Heart right ventricle (tissue), 16 donors: ENCODE data around the gene PRR5L. TPM values are rescaled to one million over a fixed set of nuclear protein-coding genes. Genes with fewer than 3 reads are reported as not detected.

Experiments used
- ATAC-seq, 8 donors: fragments of 200-7000 bp; cut with Tn5 transposase; one replicate each; pipeline ENCODE4 v1.9.1; 2020; ENCODE audit warnings: mild to moderate bottlenecking in 8 of 8, moderate library complexity in 8 of 8, moderate number of reproducible peaks in 1 of 8
- DNase-seq, 2 donors: peaks; one replicate each; pipeline ENCODE4 v3.0.0-alpha.2; 2020
- H3K27ac ChIP-seq, 10 donors: fragments of 200-600 bp; sonication (generic) in 2 of 10; one replicate each; pipeline versions ENCODE4 v1.5.0 to v1.8.0; 2020 to 2022; ENCODE audit warnings: mild to moderate bottlenecking in 3 of 10
- H3K27me3 ChIP-seq, 7 donors: fragments of 200-600 bp; one replicate each; pipeline ENCODE4 v1.8.0; 2021 to 2022; ENCODE audit warnings: mild to moderate bottlenecking in 2 of 7
- H3K36me3 ChIP-seq, 9 donors: fragments of 200-600 bp; sonication (generic) in 1 of 9; one replicate each; pipeline versions ENCODE4 v1.5.0 to v1.8.0; 2020 to 2022; ENCODE audit warnings: mild to moderate bottlenecking in 2 of 9
- H3K4me1 ChIP-seq, 9 donors: fragments of 200-600 bp; sonication (generic) in 1 of 9; one replicate each; pipeline versions ENCODE4 v1.5.0 to v1.8.0; 2020 to 2022; ENCODE audit warnings: mild to moderate bottlenecking in 4 of 9
- H3K4me3 ChIP-seq, 10 donors: fragments of 200-600 bp; sonication (generic) in 2 of 10; one replicate each; pipeline versions ENCODE4 v1.5.0 to v1.8.0; 2020 to 2022; ENCODE audit warnings: mild to moderate bottlenecking in 7 of 10, moderate library complexity in 2 of 10
- H3K9me3 ChIP-seq, 11 donors: fragments of 200-600 bp in 10 of 11; sonication (generic) in 2 of 11; one replicate each; pipeline versions ENCODE4 v1.5.0 to v1.8.0; 2013 to 2022; ENCODE audit warnings: mild to moderate bottlenecking in 2 of 11, control low read depth in 1 of 11, moderate library complexity in 1 of 11
- CTCF ChIP-seq, 9 donors: fragments of 200-600 bp; sonication (generic) in 2 of 9; IDR thresholded peaks; one replicate each; pipeline versions ENCODE4 v1.5.0 to v1.8.0; 2021 to 2022; ENCODE audit warnings: antibody characterized with exemption in 9 of 9, mild to moderate bottlenecking in 5 of 9, moderate library complexity in 1 of 9
- WGBS, 2 donors: extraction: QIAGEN DNeasy Blood & Tissue Kit; methylation state at CpG; one replicate each; pipeline ENCODE4 v1.1.7; 2013; ENCODE audit warnings: inconsistent platforms in 1 of 2; 5-methylcytosine and 5-hydroxymethylcytosine counted together
- intact Hi-C, 10 donors: fragments of 100-400 bp; cut with DNase I; formaldehyde crosslinking; loops; one replicate each; pipeline versions ENCODE4 v1.11.1 to v1.14.2; 2022
- polyA plus RNA-seq, 2 donors: library from polyadenylated mRNA; stranded (reverse); fragments of 200-250 nt; gene quantifications; one replicate each; pipeline ENCODE4 v1.2.3, GENCODE V29; 2013
- total RNA-seq, 10 donors: library from RNA; stranded (reverse); fragmentation: NEBNext Ultra II Directional in 3 of 10; extraction: Animal tissue kit (Norgen Biotek cat#: 25700) in 3 of 10; gene quantifications; one replicate each; pipeline versions ENCODE4 v1.2.1 to v1.2.4, GENCODE V29; 2021 to 2023
- donor health status: Arrhythmogenic right ventricular cardiomyopathy.
- donor health status: ischemic (EF 13 %, LVEDD 7.1; RV severe dilation, severe dysfunction).
- donor health status: healthy with polysubstance abuse.
- donor health status: DM: no; HTN: yes; CAD: no.
- donor health status: DM: no; HTN: no; CAD: no.
- donor health status: ischemic (EF 25% LVEDD 6.9; RV normal size, moderate dysfunction).
- donor health status: ischemic (EF 25% LVEDD 5.7; RV mildly dilated, moderate dysfunction).
- donor health status: healthy.
- donor health status: DM: yes; HTN: yes; CAD: no.
- donor health status: Ischemic cardiomyopathy.
- donor health status: ischemic (EF 35%, LVEDD 5.7; RV mildly dilated, moderate dysfunction).
- donor health status: nonischemic (EF 11% LVEDD 7.7; RV severe dilation, severe dysfunction).
- donor health status: DM: yes; HTN: yes; CAD: no.
- donor health status: PGD.
- donor health status: ischemic (EF 29% LVEDD 5.4; RV normal size, mild dysfunction).
- donor health status: nonischemic (EF 23%, LVEDD 6.1; RV moderate dilation, normal function).

Gene PRR5L
- total and polyA plus RNA-seq, 12 donors = 0.80 to 10.7 (median 2.4) TPM

GRCh38 chr11:36426226-36426848, 130.2 kb downstream of the PRR5L start:
- Histone ChIP-seq H3K36me3 (peaks cover 0 to 46% (median 0%) of the 10 kb centered on the region in 9 donors), H3K4me1 (peaks cover 0 to 55% (median 6%) of the 10 kb centered on the region in 9 donors), H3K4me3 (no peak overlapping the region), H3K9me3 (no peaks in the 10 kb centered on the region), H3K27ac (peak overlapping the region in 5 of 10 donors; percentile 16 to 60 (median 26)), H3K27me3 (no peaks in the 10 kb centered on the region)
- DNase-seq (no peak), ATAC-seq (no peak)
- no peak for TF ChIP-seq CTCF (IDR thresholded peaks at IDR 0.05)
- 84 to 89% methylated on average over 4 of the region's 4 CpGs for WGBS, 2 donors
- intact Hi-C loops = no loop called here

GRCh38 chr11:36427079-36427478, 131.0 kb downstream of the PRR5L start:
- intact Hi-C loops = no loop called here
- WGBS, 2 donors = 72 to 75% methylated on average over 4 of the region's 4 CpGs
- no peaks in the 10 kb centered on the region for H3K27me3 ChIP-seq
- H3K4me3 ChIP-seq = no peak overlapping the region
- peak overlapping the region in 4 of 10 donors; percentile 16 to 60 (median 38) for H3K27ac ChIP-seq
- no peak for TF ChIP-seq CTCF (IDR thresholded peaks at IDR 0.05)
- no peak for DNase-seq
- ATAC-seq = peak in 4 of 8 donors; percentile 20 to 40 (median 32)
- H3K36me3 ChIP-seq = peaks cover 0 to 44% (median 0%) of the 10 kb centered on the region in 9 donors
- no peaks in the 10 kb centered on the region for H3K9me3 ChIP-seq
- peaks cover 0 to 53% (median 0%) of the 10 kb centered on the region in 9 donors for H3K4me1 ChIP-seq

- no peaks in the 10 kb centered on the region for H3K27me3 ChIP-seq
- no peak overlapping the region for H3K27ac ChIP-seq
- H3K36me3 ChIP-seq = peaks cover 0 to 52% (median 0%) of the 10 kb centered on the region in 9 donors
- WGBS, 2 donors = 86% methylated on average over 3 of the region's 3 CpGs
- H3K4me3 ChIP-seq = no peak overlapping the region
- no peaks in the 10 kb centered on the region for H3K9me3 ChIP-seq
- H3K4me1 ChIP-seq = peaks cover 0 to 51% (median 0%) of the 10 kb centered on the region in 9 donors
- DNase-seq = no peak
- TF ChIP-seq CTCF (IDR thresholded peaks at IDR 0.05) = no peak
- ATAC-seq = no peak
- intact Hi-C loops = no loop called here
These were observed 131.8 kb downstream of the PRR5L start for GRCh38 chr11:36427876-36428275.

- intact Hi-C loops = no loop called here
- no peaks in the 10 kb centered on the region for H3K9me3 ChIP-seq
- WGBS, 2 donors = 68 to 73% methylated on average over 11 of the region's 11 CpGs
- peak in 2 of 9 donors; percentile 6 to 13 for TF ChIP-seq CTCF (IDR thresholded peaks at IDR 0.05)
- ATAC-seq = peak; percentile 71 to 97 (median 90)
- H3K27me3 ChIP-seq = no peaks in the 10 kb centered on the region
- DNase-seq = peak in 1 of 2 donors; percentile 39
- H3K4me3 ChIP-seq = peak overlapping the region in 1 of 10 donors; percentile 0
- peaks cover 0 to 29% (median 0%) of the 10 kb centered on the region in 9 donors for H3K4me1 ChIP-seq
- peaks cover 0 to 52% (median 0%) of the 10 kb centered on the region in 9 donors for H3K36me3 ChIP-seq
- peak overlapping the region in 7 of 10 donors; percentile 5 to 57 (median 25) for H3K27ac ChIP-seq
These were observed 135.5 kb downstream of the PRR5L start for GRCh38 chr11:36431429-36432092.
